ENCODE measurements around the gene G2E3. TPM values are rescaled to one million over a fixed set of nuclear protein-coding genes. Genes with fewer than 3 reads are reported as not detected.

The G2E3 gene
- total and polyA plus RNA-seq, 2 donors (not counting 3 experiments of a cell fraction or from before 2014, with no cell fraction given) = 4.2 to 34.8 TPM

DNA sequence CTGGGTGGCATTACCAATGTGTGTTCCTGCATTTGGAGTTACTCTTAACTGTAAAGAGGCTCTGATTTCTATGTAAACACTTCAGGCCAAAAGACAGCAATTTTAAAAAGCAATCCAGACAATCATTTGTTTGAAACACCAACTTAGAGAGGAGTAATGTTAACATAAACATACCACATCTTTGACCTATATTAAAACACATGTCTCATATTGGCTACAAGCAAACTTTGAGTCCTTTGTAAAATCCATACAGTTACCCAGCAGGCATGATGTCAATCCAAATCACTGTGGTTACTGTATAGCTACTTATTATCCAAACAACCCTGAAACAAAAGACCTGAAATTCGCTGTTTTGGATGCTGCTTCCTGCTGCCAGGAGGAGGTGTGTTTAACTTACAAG, 7.5 kb upstream of the G2E3 start:
- ChIA-PET CTCF (no interaction called here), POLR2A (no interaction called here)
- FAIRE-seq = no peak
- Histone ChIP-seq H3K4me2 (ENCODE audit: insufficient read depth, low read length) (no peak overlapping the region), H4K20me1 (replicated peaks; ENCODE audit: control insufficient read depth, extremely low read depth, insufficient read depth, low read length) (no peaks in the 10 kb centered on the region), H3K4me1 (ENCODE audit: control insufficient read depth, extremely low read depth, insufficient read depth, low read length) (no peaks in the 10 kb centered on the region), H2AFZ (ENCODE audit: low read depth, low read length) (no peak overlapping the region), H3K27me3 (ENCODE audit: control insufficient read depth in 2 of 2, insufficient read depth in 2 of 2, low read length in 2 of 2) (peaks cover 5 to 13% of the 10 kb centered on the region in 2 experiments), H3K79me2 (ENCODE audit: control insufficient read depth, insufficient read depth, low read length) (no peaks in the 10 kb centered on the region), H3K9me1 (replicated peaks; ENCODE audit: control insufficient read depth, extremely low read depth, insufficient read depth, low read length) (no peaks in the 10 kb centered on the region), H3K4me3 (replicated peaks in 1 of 3; ENCODE audit: insufficient read depth in 1 of 3, low read depth in 1 of 3, low read length in 3 of 3) (no peak overlapping the region), H3K9me3 (replicated peaks; ENCODE audit: control insufficient read depth, insufficient read depth, low read length) (no peaks in the 10 kb centered on the region), H3K9ac (replicated peaks; ENCODE audit: extremely low read depth, insufficient read depth, low read length) (no peak overlapping the region), H3K36me3 (ENCODE audit: control insufficient read depth in 2 of 2, extremely low read depth in 1 of 2, insufficient read depth in 2 of 2, low read length in 2 of 2) (no peaks in the 10 kb centered on the region), H3K27ac (ENCODE audit: insufficient read depth, low read depth, low read length) (no peak overlapping the region)
- no TSS peak for BruUV-seq (replicated peaks)
- no peak for DNase-seq (ENCODE audit: low read depth, low spot score)
- intact Hi-C loops (cut with micrococcal nuclease) (no loop called here), dilution Hi-C loops (cut with MboI; ENCODE audit: extremely low pct_ligation_motif_present, low sequenced_read_pairs) (no loop called here)
- TF ChIP-seq, protein P1, sequence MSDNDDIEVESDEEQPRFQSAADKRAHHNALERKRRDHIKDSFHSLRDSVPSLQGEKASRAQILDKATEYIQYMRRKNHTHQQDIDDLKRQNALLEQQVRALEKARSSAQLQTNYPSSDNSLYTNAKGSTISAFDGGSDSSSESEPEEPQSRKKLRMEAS (IDR thresholded peaks at IDR 0.05; ENCODE audit: insufficient read depth, insufficient read length) = no peak

DNA sequence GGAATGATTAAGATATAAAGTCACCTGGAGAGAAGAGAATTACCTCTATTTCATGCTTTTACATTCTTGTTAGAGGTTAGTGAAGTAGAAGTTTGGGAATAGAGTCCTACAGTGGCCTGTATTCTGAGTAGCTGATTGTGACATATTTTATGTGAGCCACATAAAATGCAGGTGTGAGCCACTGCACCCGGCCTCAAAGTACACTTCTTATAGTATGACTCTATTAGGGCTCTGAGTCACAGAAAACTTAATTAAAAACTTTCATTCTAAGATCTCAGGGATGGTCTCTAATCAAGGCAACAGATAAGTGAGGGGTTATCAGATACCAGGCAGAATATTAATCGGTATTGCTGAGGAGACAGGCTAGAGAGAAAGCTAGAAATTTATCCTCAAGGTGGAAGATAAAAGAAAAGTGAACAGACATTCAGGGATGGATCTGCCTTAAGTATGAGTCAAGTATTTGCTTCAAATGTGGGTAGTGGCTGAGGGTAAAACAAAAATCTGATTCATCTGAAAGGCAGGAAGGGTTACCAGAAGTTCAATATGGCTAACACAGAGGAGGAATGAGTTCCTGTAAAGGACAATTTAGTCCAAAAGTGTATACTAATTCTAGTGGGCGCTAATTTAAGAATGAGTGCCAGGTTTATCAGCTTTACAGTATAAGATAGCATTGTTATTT, 5.5 kb upstream of the G2E3 start:
- H3K9me1 ChIP-seq (replicated peaks; ENCODE audit: control insufficient read depth, extremely low read depth, insufficient read depth, low read length) = no peaks in the 10 kb centered on the region
- no peak overlapping the region for H3K4me3 ChIP-seq (replicated peaks in 1 of 3; ENCODE audit: insufficient read depth in 1 of 3, low read depth in 1 of 3, low read length in 3 of 3)
- dilution Hi-C loops (cut with MboI; ENCODE audit: extremely low pct_ligation_motif_present, low sequenced_read_pairs) (no loop called here), intact Hi-C loops (cut with micrococcal nuclease) (no loop called here)
- peaks cover 5 to 13% of the 10 kb centered on the region in 2 experiments for H3K27me3 ChIP-seq (ENCODE audit: control insufficient read depth in 2 of 2, insufficient read depth in 2 of 2, low read length in 2 of 2)
- TF ChIP-seq POLR2A (IDR thresholded peaks at IDR 0.05; ENCODE audit: low read depth, low read length) (no peak), EZH2 (IDR thresholded peaks at IDR 0.05; ENCODE audit: borderline replicate concordance, low read depth, low read length, severe bottlenecking) (no peak), FOS (IDR thresholded peaks at IDR 0.05; ENCODE audit: borderline replicate concordance, insufficient read depth, low read length) (no peak), POLR2AphosphoS5 (IDR thresholded peaks at IDR 0.05; ENCODE audit: insufficient read depth, low read depth, low read length) (no peak), MYC (IDR thresholded peaks at IDR 0.05; ENCODE audit: low read depth, low read length) (no peak)
- H3K36me3 ChIP-seq (ENCODE audit: control insufficient read depth in 2 of 2, extremely low read depth in 1 of 2, insufficient read depth in 2 of 2, low read length in 2 of 2) = no peaks in the 10 kb centered on the region
- BruUV-seq (replicated peaks) = no TSS peak
- no peak for DNase-seq (ENCODE audit: low read depth, low spot score)
- ChIA-PET CTCF (interaction anchor here (1.6 kb wide), 1 partner anchor 32 kb away, joined by 4 read pairs; no protein-coding TSS in a partner anchor), POLR2A (no interaction called here)
- H2AFZ ChIP-seq (ENCODE audit: low read depth, low read length) = no peak overlapping the region
- peaks cover 3% of the 10 kb centered on the region for H3K4me1 ChIP-seq (ENCODE audit: control insufficient read depth, extremely low read depth, insufficient read depth, low read length)
- H4K20me1 ChIP-seq (replicated peaks; ENCODE audit: control insufficient read depth, extremely low read depth, insufficient read depth, low read length) = no peaks in the 10 kb centered on the region
- no peaks in the 10 kb centered on the region for H3K9me3 ChIP-seq (replicated peaks; ENCODE audit: control insufficient read depth, insufficient read depth, low read length)
- no peaks in the 10 kb centered on the region for H3K79me2 ChIP-seq (ENCODE audit: control insufficient read depth, insufficient read depth, low read length)
- no peak for FAIRE-seq
- H3K4me2 ChIP-seq (ENCODE audit: insufficient read depth, low read length) = no peak overlapping the region
- H3K27ac ChIP-seq (ENCODE audit: insufficient read depth, low read depth, low read length) = no peak overlapping the region
- no peak overlapping the region for H3K9ac ChIP-seq (replicated peaks; ENCODE audit: extremely low read depth, insufficient read depth, low read length)

Measured in endothelial cell of umbilical vein (primary cell).